Spinal cord (tissue), 10 donors: ENCODE measurements around the gene INSYN2B. TPM values are rescaled to one million over a fixed set of nuclear protein-coding genes. Genes with fewer than 3 reads are reported as not detected.
A peak's percentile ranks its signal among the peaks of the same experiment; 100 is the strongest.

Experiments used
- DNase-seq, 6 donors: peaks; one replicate each; pipeline versions ENCODE4 v3.0.0 to v3.0.0-alpha.2; 2013 to 2015; ENCODE audit warnings: low spot score in 6 of 6, low read depth in 4 of 6
- H3K27ac ChIP-seq: one replicate; pipeline ENCODE4 v1.5.1; 2013; ENCODE audit warnings: low read depth, low read length, control low read depth
- H3K27me3 ChIP-seq: one replicate; pipeline ENCODE4 v1.6.1; 2013; ENCODE audit warnings: low read length; ENCODE audit not compliant: control insufficient read depth, insufficient read depth
- H3K36me3 ChIP-seq: one replicate; pipeline ENCODE4 v1.6.1; 2013; ENCODE audit warnings: low read length; ENCODE audit not compliant: control insufficient read depth, insufficient read depth
- H3K4me1 ChIP-seq: one replicate; pipeline ENCODE4 v1.6.1; 2013; ENCODE audit warnings: low read length; ENCODE audit not compliant: control insufficient read depth, insufficient read depth
- H3K4me3 ChIP-seq: one replicate; pipeline ENCODE4 v1.5.1; 2013; ENCODE audit warnings: low read depth, low read length, control low read depth
- H3K9me3 ChIP-seq: one replicate; pipeline ENCODE4 v1.6.1; 2013; ENCODE audit warnings: low read length; ENCODE audit not compliant: control insufficient read depth, insufficient read depth
- WGBS: methylation state at CpG from one replicate; pipeline ENCODE4 v1.1.5; 2013; ENCODE audit warnings: missing lambda C conversion rate; ENCODE audit not compliant: insufficient coverage; 5-methylcytosine and 5-hydroxymethylcytosine counted together
- polyA plus RNA-seq, 2 donors: library from polyadenylated mRNA; unstranded; fragments of 120-200 nt; gene quantifications; one replicate each; pipeline ENCODE4 v1.2.1, GENCODE V29; 2013; ENCODE audit not compliant: insufficient read length in 2 of 2
- total RNA-seq, 2 donors: library from RNA; depleted of rRNA in 1 of 2; stranded (reverse); fragments of 120-200 nt in 1 of 2; fragments of >200 nt in 1 of 2; gene quantifications; one replicate each; pipeline versions ENCODE4 v1.2.3 to v1.2.4, GENCODE V29; 2013 to 2014
- donor health status: healthy.

The INSYN2B gene
- total and polyA plus RNA-seq, 4 donors = 3.2 to 5.3 (median 4.6) TPM

GRCh38 chr5:169978714-169979113 is 1.6 kb downstream of the INSYN2B start:
- no peaks in the 10 kb centered on the region for H3K27me3 ChIP-seq
- 20% methylated on average over 5 of the region's 7 CpGs for WGBS
- H3K9me3 ChIP-seq = no peaks in the 10 kb centered on the region
- peak overlapping the region; percentile 38 for H3K4me3 ChIP-seq
- no peaks in the 10 kb centered on the region for H3K36me3 ChIP-seq
- no peak overlapping the region for H3K27ac ChIP-seq
- peaks cover 8% of the 10 kb centered on the region for H3K4me1 ChIP-seq
- DNase-seq = peak in 3 of 6 donors; percentile 13 to 58 (median 35)

GRCh38 chr5:169974121-169974770 is 6.0 kb downstream of the INSYN2B start:
- DNase-seq = no peak
- Histone ChIP-seq H3K4me3 (no peak overlapping the region), H3K27ac (no peak overlapping the region), H3K9me3 (no peaks in the 10 kb centered on the region), H3K27me3 (no peaks in the 10 kb centered on the region), H3K36me3 (no peaks in the 10 kb centered on the region), H3K4me1 (peaks cover 7% of the 10 kb centered on the region)
- WGBS = no CpG with 5 or more reads among the region's 6 CpGs

- no peak for DNase-seq
- WGBS = 80% methylated on average over 1 of the region's 3 CpGs
- H3K27me3 ChIP-seq = no peaks in the 10 kb centered on the region
- peaks cover 5% of the 10 kb centered on the region for H3K4me1 ChIP-seq
- no peaks in the 10 kb centered on the region for H3K36me3 ChIP-seq
- H3K9me3 ChIP-seq = no peaks in the 10 kb centered on the region
- no peak overlapping the region for H3K27ac ChIP-seq
- no peak overlapping the region for H3K4me3 ChIP-seq
Observed at GRCh38 chr5:169973056-169973455, 7.2 kb downstream of the INSYN2B start.

GRCh38 chr5:169971780-169972179 is 8.5 kb downstream of the INSYN2B start:
- no peak overlapping the region for H3K4me3 ChIP-seq
- peaks cover 3% of the 10 kb centered on the region for H3K4me1 ChIP-seq
- WGBS = 93% methylated on average over 1 of the region's 1 CpG
- DNase-seq = no peak
- no peak overlapping the region for H3K27ac ChIP-seq
- H3K27me3 ChIP-seq = no peaks in the 10 kb centered on the region
- H3K36me3 ChIP-seq = no peaks in the 10 kb centered on the region
- no peaks in the 10 kb centered on the region for H3K9me3 ChIP-seq

GRCh38 chr5:169970911-169971765 is 9.2 kb downstream of the INSYN2B start:
- Histone ChIP-seq H3K9me3 (no peaks in the 10 kb centered on the region), H3K27me3 (no peaks in the 10 kb centered on the region), H3K27ac (no peak overlapping the region), H3K36me3 (no peaks in the 10 kb centered on the region), H3K4me3 (no peak overlapping the region), H3K4me1 (peaks cover 3% of the 10 kb centered on the region)
- 55% methylated on average over 8 of the region's 8 CpGs for WGBS
- peak in 1 of 6 donors; percentile 42 for DNase-seq

GRCh38 chr5:169970339-169970738 is 10.0 kb downstream of the INSYN2B start:
- H3K36me3 ChIP-seq = no peaks in the 10 kb centered on the region
- H3K27me3 ChIP-seq = no peaks in the 10 kb centered on the region
- no peak overlapping the region for H3K27ac ChIP-seq

GRCh38 chr5:169964246-169964645 is 16.0 kb downstream of the INSYN2B start:
- H3K27me3 ChIP-seq = no peaks in the 10 kb centered on the region
- peaks cover 3% of the 10 kb centered on the region for H3K36me3 ChIP-seq
- H3K4me1 ChIP-seq = no peaks in the 10 kb centered on the region
- no peak overlapping the region for H3K4me3 ChIP-seq
- H3K27ac ChIP-seq = no peak overlapping the region
- no peaks in the 10 kb centered on the region for H3K9me3 ChIP-seq
- WGBS = 76% methylated on average over 4 of the region's 5 CpGs
- no peak for DNase-seq

More at GRCh38 chr5:169970339-169970738, 10.0 kb downstream of the INSYN2B start:
- no peak overlapping the region for H3K4me3 ChIP-seq
- H3K4me1 ChIP-seq = peaks cover 3% of the 10 kb centered on the region
- H3K9me3 ChIP-seq = no peaks in the 10 kb centered on the region
- DNase-seq = no peak

GRCh38 chr5:169960659-169961058 is 19.6 kb downstream of the INSYN2B start:
- Histone ChIP-seq H3K27ac (no peak overlapping the region), H3K4me1 (no peaks in the 10 kb centered on the region), H3K9me3 (no peaks in the 10 kb centered on the region), H3K4me3 (no peak overlapping the region), H3K27me3 (no peaks in the 10 kb centered on the region), H3K36me3 (peaks cover 3% of the 10 kb centered on the region)
- no peak for DNase-seq
- WGBS = no CpG with 5 or more reads among the region's 2 CpGs

- Histone ChIP-seq H3K27ac (no peak overlapping the region), H3K27me3 (no peaks in the 10 kb centered on the region), H3K36me3 (no peaks in the 10 kb centered on the region), H3K4me3 (no peak overlapping the region), H3K4me1 (no peaks in the 10 kb centered on the region), H3K9me3 (no peaks in the 10 kb centered on the region)
- DNase-seq = no peak
- no CpG with 5 or more reads among the region's 3 CpGs for WGBS
Observed at GRCh38 chr5:169958278-169958677, 22.0 kb downstream of the INSYN2B start.

- Histone ChIP-seq H3K27ac (no peak overlapping the region), H3K4me3 (no peak overlapping the region), H3K4me1 (no peaks in the 10 kb centered on the region), H3K36me3 (no peaks in the 10 kb centered on the region), H3K27me3 (no peaks in the 10 kb centered on the region), H3K9me3 (no peaks in the 10 kb centered on the region)
- DNase-seq = no peak
Observed at GRCh38 chr5:169956756-169957155, 23.5 kb downstream of the INSYN2B start.
